Spinal cord (tissue), 10 donors: ENCODE data around the gene CACNA1B. TPM values are rescaled to one million over a fixed set of nuclear protein-coding genes. Genes with fewer than 3 reads are reported as not detected.
A peak's percentile ranks its signal among the peaks of the same experiment; 100 is the strongest.
"Not testable (repeated sequence)": the region's sequence is repeated elsewhere in the genome, so short reads cannot be mapped to it uniquely, and the experiment has no call there.

Experiments used
- DNase-seq, 6 donors: peaks; one replicate each; pipeline versions ENCODE4 v3.0.0 to v3.0.0-alpha.2; 2013 to 2015; ENCODE audit warnings: low spot score in 6 of 6, low read depth in 4 of 6
- H3K27ac ChIP-seq: one replicate; pipeline ENCODE4 v1.5.1; 2013; ENCODE audit warnings: low read depth, low read length, control low read depth
- H3K27me3 ChIP-seq: one replicate; pipeline ENCODE4 v1.6.1; 2013; ENCODE audit warnings: low read length; ENCODE audit not compliant: control insufficient read depth, insufficient read depth
- H3K36me3 ChIP-seq: one replicate; pipeline ENCODE4 v1.6.1; 2013; ENCODE audit warnings: low read length; ENCODE audit not compliant: control insufficient read depth, insufficient read depth
- H3K4me1 ChIP-seq: one replicate; pipeline ENCODE4 v1.6.1; 2013; ENCODE audit warnings: low read length; ENCODE audit not compliant: control insufficient read depth, insufficient read depth
- H3K4me3 ChIP-seq: one replicate; pipeline ENCODE4 v1.5.1; 2013; ENCODE audit warnings: low read depth, low read length, control low read depth
- H3K9me3 ChIP-seq: one replicate; pipeline ENCODE4 v1.6.1; 2013; ENCODE audit warnings: low read length; ENCODE audit not compliant: control insufficient read depth, insufficient read depth
- WGBS: methylation state at CpG from one replicate; pipeline ENCODE4 v1.1.5; 2013; ENCODE audit warnings: missing lambda C conversion rate; ENCODE audit not compliant: insufficient coverage; 5-methylcytosine and 5-hydroxymethylcytosine counted together
- polyA plus RNA-seq, 2 donors: library from polyadenylated mRNA; unstranded; fragments of 120-200 nt; gene quantifications; one replicate each; pipeline ENCODE4 v1.2.1, GENCODE V29; 2013; ENCODE audit not compliant: insufficient read length in 2 of 2
- total RNA-seq, 2 donors: library from RNA; depleted of rRNA in 1 of 2; stranded (reverse); fragments of 120-200 nt in 1 of 2; fragments of >200 nt in 1 of 2; gene quantifications; one replicate each; pipeline versions ENCODE4 v1.2.3 to v1.2.4, GENCODE V29; 2013 to 2014
- donor health status: healthy.

The CACNA1B gene
- total and polyA plus RNA-seq, 4 donors, result 6.2 to 24.6 (median 19.6) TPM

GRCh38 chr9:137878146-137878941 lies 762 bp downstream of the CACNA1B start:
- under 1% methylated on average over 100 of the region's 101 CpGs for WGBS
- Histone ChIP-seq H3K9me3 (no peaks in the 10 kb centered on the region), H3K27me3 (peaks cover 11% of the 10 kb centered on the region), H3K4me1 (peaks cover 25% of the 10 kb centered on the region), H3K27ac (no peak overlapping the region), H3K36me3 (peaks cover 42% of the 10 kb centered on the region), H3K4me3 (no peak overlapping the region)
- peak; percentile 10 to 93 (median 50) for DNase-seq

GRCh38 chr9:137879052-137879451 lies 1.5 kb downstream of the CACNA1B start:
- Histone ChIP-seq H3K27ac (no peak overlapping the region), H3K36me3 (peaks cover 42% of the 10 kb centered on the region), H3K9me3 (no peaks in the 10 kb centered on the region), H3K4me3 (no peak overlapping the region), H3K4me1 (peaks cover 25% of the 10 kb centered on the region), H3K27me3 (peaks cover 11% of the 10 kb centered on the region)
- DNase-seq, result no peak
- 81% methylated on average over 20 of the region's 20 CpGs for WGBS

- H3K27ac ChIP-seq, result no peak overlapping the region
- peaks cover 11% of the 10 kb centered on the region for H3K27me3 ChIP-seq
These were observed 2.1 kb downstream of the CACNA1B start for GRCh38 chr9:137879566-137880150.

GRCh38 chr9:137880160-137880975 lies 2.8 kb downstream of the CACNA1B start:
- no peak for DNase-seq
- Histone ChIP-seq H3K27ac (no peak overlapping the region), H3K9me3 (no peaks in the 10 kb centered on the region), H3K4me1 (peaks cover 25% of the 10 kb centered on the region), H3K4me3 (no peak overlapping the region), H3K27me3 (peaks cover 11% of the 10 kb centered on the region), H3K36me3 (peaks cover 42% of the 10 kb centered on the region)
- 87% methylated on average over 16 of the region's 16 CpGs for WGBS

More at GRCh38 chr9:137879566-137880150, 2.1 kb downstream of the CACNA1B start:
- Histone ChIP-seq H3K4me1 (peaks cover 25% of the 10 kb centered on the region), H3K9me3 (no peaks in the 10 kb centered on the region), H3K36me3 (peaks cover 42% of the 10 kb centered on the region), H3K4me3 (no peak overlapping the region)
- DNase-seq, result no peak
- 89% methylated on average over 5 of the region's 8 CpGs for WGBS

- H3K36me3 ChIP-seq, result peaks cover 42% of the 10 kb centered on the region
- 88% methylated on average over 7 of the region's 10 CpGs for WGBS
These were observed 3.5 kb downstream of the CACNA1B start for GRCh38 chr9:137880976-137881530.

GRCh38 chr9:137881591-137882505 lies 4.3 kb downstream of the CACNA1B start:
- no peak overlapping the region for H3K27ac ChIP-seq
- H3K4me3 ChIP-seq, result no peak overlapping the region
- peaks cover 42% of the 10 kb centered on the region for H3K36me3 ChIP-seq
- peaks cover 25% of the 10 kb centered on the region for H3K4me1 ChIP-seq
- H3K27me3 ChIP-seq, result peaks cover 3% of the 10 kb centered on the region
- DNase-seq, result no peak
- H3K9me3 ChIP-seq, result no peaks in the 10 kb centered on the region
- WGBS, result 61% methylated on average over 18 of the region's 19 CpGs

More at GRCh38 chr9:137880976-137881530, 3.5 kb downstream of the CACNA1B start:
- Histone ChIP-seq H3K27ac (no peak overlapping the region), H3K4me3 (no peak overlapping the region), H3K27me3 (peaks cover 9% of the 10 kb centered on the region), H3K9me3 (no peaks in the 10 kb centered on the region), H3K4me1 (peaks cover 25% of the 10 kb centered on the region)
- no peak for DNase-seq

- 87% methylated on average over 9 of the region's 10 CpGs for WGBS
These were observed 4.9 kb downstream of the CACNA1B start for GRCh38 chr9:137882506-137882821.

GRCh38 chr9:137883977-137884376 lies 6.4 kb downstream of the CACNA1B start:
- not testable (repeated sequence) for H3K27me3 ChIP-seq, H3K27ac ChIP-seq, H3K9me3 ChIP-seq, H3K4me3 ChIP-seq, DNase-seq
- WGBS, result 100% methylated on average over 1 of the region's 6 CpGs
- peaks cover 40% of the 10 kb centered on the region for H3K36me3 ChIP-seq
- H3K4me1 ChIP-seq, result peaks cover 19% of the 10 kb centered on the region

More at GRCh38 chr9:137882506-137882821, 4.9 kb downstream of the CACNA1B start:
- no peak overlapping the region for H3K4me3 ChIP-seq
- H3K27ac ChIP-seq, result no peak overlapping the region
- H3K4me1 ChIP-seq, result peaks cover 25% of the 10 kb centered on the region
- DNase-seq, result no peak
- peaks cover 42% of the 10 kb centered on the region for H3K36me3 ChIP-seq
- H3K9me3 ChIP-seq, result no peaks in the 10 kb centered on the region
- no peaks in the 10 kb centered on the region for H3K27me3 ChIP-seq
